Sigmoid colon (tissue), 7 donors: ENCODE measurements around the gene ANKRD44. TPM values are rescaled to one million over a fixed set of nuclear protein-coding genes. Genes with fewer than 3 reads are reported as not detected.

Source experiments
- DNase-seq: peaks from one replicate; pipeline ENCODE4 v3.0.0-alpha.2; 2019
- H3K27ac ChIP-seq, 4 donors: fragments of 200-600 bp; sonication (generic); one replicate each; pipeline ENCODE4 v1.5.1; 2016 to 2019; ENCODE audit warnings: mild to moderate bottlenecking in 1 of 4
- H3K27me3 ChIP-seq, 3 donors: fragments of 200-600 bp; sonication (generic); one replicate each; pipeline ENCODE4 v1.5.1; 2019; ENCODE audit warnings: mild to moderate bottlenecking in 1 of 3
- H3K36me3 ChIP-seq, 4 donors: fragments of 200-600 bp; sonication (generic); one replicate each; pipeline ENCODE4 v1.5.1; 2016 to 2019
- H3K4me1 ChIP-seq, 4 donors: fragments of 200-600 bp; sonication (generic); one replicate each; pipeline ENCODE4 v1.5.1; 2017 to 2019
- H3K4me3 ChIP-seq, 4 donors: fragments of 200-600 bp; sonication (generic); one replicate each; pipeline ENCODE4 v1.5.1; 2017 to 2019; ENCODE audit warnings: mild to moderate bottlenecking in 2 of 4, moderate library complexity in 1 of 4
- H3K9me3 ChIP-seq, 4 donors: fragments of 200-600 bp in 3 of 4; sonication (generic) in 3 of 4; one replicate each; pipeline versions ENCODE4 v1.5.1 to v1.6.1; 2013 to 2019
- EP300 ChIP-seq, 4 donors: sonication (generic); formaldehyde crosslinking; IDR thresholded peaks; one replicate each; pipeline ENCODE4 v1.6.1; 2017; ENCODE audit warnings: antibody characterized with exemption in 4 of 4
- POLR2A ChIP-seq, 2 donors: fragments of 450-650 bp; IDR thresholded peaks; one replicate each; pipeline ENCODE4 v1.6.1; 2016; ENCODE audit warnings: antibody characterized with exemption in 2 of 2, mild to moderate bottlenecking in 2 of 2, moderate library complexity in 2 of 2
- POLR2AphosphoS5 ChIP-seq, 4 donors: sonication (generic); formaldehyde crosslinking; IDR thresholded peaks; one replicate each; pipeline ENCODE4 v1.6.1; 2017; ENCODE audit warnings: antibody characterized with exemption in 4 of 4
- WGBS, 2 donors: extraction: QIAGEN DNeasy Blood & Tissue Kit; methylation state at CpG; one replicate each; pipeline ENCODE4 v1.1.7; 2013; 5-methylcytosine and 5-hydroxymethylcytosine counted together
- intact Hi-C: fragments of 100-400 bp; cut with DNase I; formaldehyde crosslinking; loops from one replicate; pipeline ENCODE4 v1.15.1; 2023
- polyA plus RNA-seq, 3 donors: library from polyadenylated mRNA; stranded (reverse); fragments of 200-250 nt; gene quantifications; one replicate each; pipeline ENCODE4 v1.2.3, GENCODE V29; 2013
- total RNA-seq, 4 donors: library from RNA; depleted of rRNA; stranded (reverse); fragments of >200 nt; gene quantifications; one replicate each; pipeline ENCODE4 v1.1.0, GENCODE V29; 2016
- TF ChIP-seq, protein P1 (sequence below), 4 experiments: fragments of 450-650 bp in 3 of 4; fragments of 200-600 bp in 1 of 4; IDR thresholded peaks; one replicate each; pipeline ENCODE4 v1.5.1; 2016 to 2019; ENCODE audit warnings: antibody characterized with exemption in 4 of 4, mild to moderate bottlenecking in 3 of 4, moderate library complexity in 2 of 4
- donor health status: healthy with polysubstance abuse.
- donor health status: Bipolar disorder and iron deficiency.
- donor health status: healthy.

ANKRD44 gene
- total and polyA plus RNA-seq, 7 donors = 1.2 to 41.1 (median 34.2) TPM

DNA sequence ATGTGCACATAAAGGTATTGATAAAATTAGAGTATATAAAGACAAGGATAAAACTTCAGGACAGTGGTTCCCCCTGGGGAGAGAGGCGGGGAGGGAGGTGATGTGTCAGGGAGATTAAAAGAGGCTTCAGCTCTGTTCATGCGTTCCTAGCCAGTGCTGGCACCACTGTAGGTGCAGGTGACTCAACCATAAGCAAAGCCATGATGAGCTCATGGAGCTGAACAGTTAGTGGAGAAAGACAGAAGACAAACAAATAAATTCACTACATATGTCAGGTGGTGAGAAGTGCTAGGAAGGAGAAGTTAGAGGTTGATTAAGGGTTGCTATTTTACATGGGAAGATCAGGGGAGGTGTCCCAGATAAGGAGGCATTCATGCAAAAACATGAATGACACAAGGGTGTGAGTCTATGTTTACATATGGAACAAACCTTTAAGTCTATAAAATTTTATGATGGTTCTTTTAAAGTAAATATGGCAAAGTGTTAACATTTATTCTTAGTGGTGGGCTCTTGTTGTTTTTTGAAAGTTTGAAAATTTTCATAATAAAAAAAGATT is 136.0 kb downstream of the ANKRD44 start:
- H3K9me3 ChIP-seq = no peaks in the 10 kb centered on the region
- H3K27ac ChIP-seq = no peak overlapping the region
- H3K36me3 ChIP-seq = no peaks in the 10 kb centered on the region
- peaks cover 0 to 28% (median 22%) of the 10 kb centered on the region in 4 donors for H3K4me1 ChIP-seq
- intact Hi-C loops = no loop called here
- 20 to 53% methylated on average over 2 of the region's 2 CpGs for WGBS, 2 donors
- no peak overlapping the region for H3K4me3 ChIP-seq
- DNase-seq = no peak
- no peak for TF ChIP-seq EP300 (IDR thresholded peaks at IDR 0.05)
- TF ChIP-seq POLR2AphosphoS5 (IDR thresholded peaks at IDR 0.05) = peak in 1 of 4 donors; percentile 24
- no peaks in the 10 kb centered on the region for H3K27me3 ChIP-seq

DNA sequence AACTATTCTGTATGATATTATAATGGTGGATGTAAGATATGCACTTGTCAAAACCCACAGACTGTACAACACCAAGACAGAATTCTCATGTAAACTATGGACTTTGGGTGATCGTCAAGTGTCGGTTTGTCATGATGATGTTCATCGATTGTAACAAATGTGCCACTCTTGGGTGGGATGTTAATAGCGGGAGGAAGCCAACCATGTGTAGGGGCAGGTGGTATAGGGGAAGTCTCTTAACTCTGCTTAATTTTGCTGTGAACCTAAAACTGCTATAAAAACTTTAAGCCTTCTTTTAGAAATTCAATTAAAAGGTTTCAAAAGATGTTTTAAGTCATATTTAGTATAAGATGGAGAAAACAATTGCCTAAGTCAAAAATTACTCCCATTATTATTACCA is 139.0 kb downstream of the ANKRD44 start:
- WGBS, 2 donors = 77 to 92% methylated on average over 4 of the region's 4 CpGs
- Histone ChIP-seq H3K36me3 (no peaks in the 10 kb centered on the region), H3K27ac (no peak overlapping the region), H3K9me3 (no peaks in the 10 kb centered on the region), H3K4me1 (peaks cover 0 to 37% (median 32%) of the 10 kb centered on the region in 4 donors), H3K4me3 (no peak overlapping the region), H3K27me3 (no peaks in the 10 kb centered on the region)
- intact Hi-C loops = no loop called here
- TF ChIP-seq POLR2A (IDR thresholded peaks at IDR 0.05) (no peak), POLR2AphosphoS5 (IDR thresholded peaks at IDR 0.05) (no peak), EP300 (IDR thresholded peaks at IDR 0.05) (no peak)
- TF ChIP-seq, protein P1, sequence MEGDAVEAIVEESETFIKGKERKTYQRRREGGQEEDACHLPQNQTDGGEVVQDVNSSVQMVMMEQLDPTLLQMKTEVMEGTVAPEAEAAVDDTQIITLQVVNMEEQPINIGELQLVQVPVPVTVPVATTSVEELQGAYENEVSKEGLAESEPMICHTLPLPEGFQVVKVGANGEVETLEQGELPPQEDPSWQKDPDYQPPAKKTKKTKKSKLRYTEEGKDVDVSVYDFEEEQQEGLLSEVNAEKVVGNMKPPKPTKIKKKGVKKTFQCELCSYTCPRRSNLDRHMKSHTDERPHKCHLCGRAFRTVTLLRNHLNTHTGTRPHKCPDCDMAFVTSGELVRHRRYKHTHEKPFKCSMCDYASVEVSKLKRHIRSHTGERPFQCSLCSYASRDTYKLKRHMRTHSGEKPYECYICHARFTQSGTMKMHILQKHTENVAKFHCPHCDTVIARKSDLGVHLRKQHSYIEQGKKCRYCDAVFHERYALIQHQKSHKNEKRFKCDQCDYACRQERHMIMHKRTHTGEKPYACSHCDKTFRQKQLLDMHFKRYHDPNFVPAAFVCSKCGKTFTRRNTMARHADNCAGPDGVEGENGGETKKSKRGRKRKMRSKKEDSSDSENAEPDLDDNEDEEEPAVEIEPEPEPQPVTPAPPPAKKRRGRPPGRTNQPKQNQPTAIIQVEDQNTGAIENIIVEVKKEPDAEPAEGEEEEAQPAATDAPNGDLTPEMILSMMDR (IDR thresholded peaks at IDR 0.05) = no peak
- DNase-seq = no peak

DNA sequence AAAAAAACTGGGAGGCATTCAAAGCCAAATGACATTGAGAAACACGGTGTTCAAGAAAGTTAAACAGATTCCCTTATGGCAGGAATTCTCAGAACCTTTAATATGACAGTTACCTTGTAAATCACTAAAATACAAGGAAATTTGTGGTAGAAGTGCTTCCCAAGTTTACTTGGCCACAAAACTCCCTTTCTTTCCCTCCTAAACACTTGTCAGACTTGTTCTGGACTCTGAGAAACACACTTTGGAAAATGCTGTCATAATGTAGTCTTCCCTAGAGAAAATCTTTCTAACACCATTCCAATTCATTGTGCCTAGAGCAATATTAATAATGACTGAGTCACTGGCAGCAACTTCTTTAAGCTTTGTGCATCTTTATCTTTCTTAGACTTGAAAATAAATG is 140.4 kb downstream of the ANKRD44 start:
- Histone ChIP-seq H3K4me1 (peaks cover 0 to 37% (median 29%) of the 10 kb centered on the region in 4 donors), H3K9me3 (no peaks in the 10 kb centered on the region), H3K36me3 (no peaks in the 10 kb centered on the region), H3K27me3 (no peaks in the 10 kb centered on the region), H3K4me3 (no peak overlapping the region), H3K27ac (peak overlapping the region; percentile 19 to 76 (median 38))
- intact Hi-C loops = no loop called here
- 16 to 55% methylated on average over 1 of the region's 1 CpG for WGBS, 2 donors
- no peak for DNase-seq
- TF ChIP-seq, protein P1 (IDR thresholded peaks at IDR 0.05) = no peak
- TF ChIP-seq POLR2AphosphoS5 (IDR thresholded peaks at IDR 0.05) = peak in 3 of 4 donors; percentile 32 to 60 (median 59)

DNA sequence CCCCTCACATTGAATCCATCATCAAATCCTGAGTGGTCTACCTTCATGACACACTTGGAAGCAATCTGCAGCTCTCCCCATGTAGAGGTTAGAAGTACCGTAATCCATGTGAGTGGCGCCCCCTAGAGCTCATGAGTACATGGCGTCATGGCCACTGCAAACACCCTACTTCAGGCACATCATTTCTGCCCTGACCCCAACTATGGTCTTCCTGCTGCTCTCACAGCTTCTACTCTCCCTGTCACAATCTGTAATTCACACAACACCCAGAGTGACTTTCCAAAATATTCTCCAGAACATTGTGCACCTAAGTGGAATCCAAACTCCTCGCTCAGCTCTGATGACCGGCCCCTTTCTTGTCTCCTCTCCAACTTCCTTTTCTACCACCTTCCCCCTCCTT is 141.9 kb downstream of the ANKRD44 start:
- no peak overlapping the region for H3K4me3 ChIP-seq
- TF ChIP-seq EP300 (IDR thresholded peaks at IDR 0.05) (no peak), POLR2A (IDR thresholded peaks at IDR 0.05) (no peak)
- TF ChIP-seq, protein P1 (IDR thresholded peaks at IDR 0.05) = peak in 2 of 4 experiments; percentile 21 to 41
- H3K27me3 ChIP-seq = no peaks in the 10 kb centered on the region
- peaks cover 0 to 46% (median 39%) of the 10 kb centered on the region in 4 donors for H3K4me1 ChIP-seq
- 42 to 55% methylated on average over 5 of the region's 5 CpGs for WGBS, 2 donors
- intact Hi-C loops = loop anchor here (5.0 to 10.0 kb wide), 2 partner anchors 36 to 54 kb away; no protein-coding TSS in a partner anchor
- no peaks in the 10 kb centered on the region for H3K36me3 ChIP-seq
- peak overlapping the region in 2 of 4 donors; percentile 2 to 76 for H3K27ac ChIP-seq
- peak; percentile 78 for DNase-seq
- no peaks in the 10 kb centered on the region for H3K9me3 ChIP-seq

DNA sequence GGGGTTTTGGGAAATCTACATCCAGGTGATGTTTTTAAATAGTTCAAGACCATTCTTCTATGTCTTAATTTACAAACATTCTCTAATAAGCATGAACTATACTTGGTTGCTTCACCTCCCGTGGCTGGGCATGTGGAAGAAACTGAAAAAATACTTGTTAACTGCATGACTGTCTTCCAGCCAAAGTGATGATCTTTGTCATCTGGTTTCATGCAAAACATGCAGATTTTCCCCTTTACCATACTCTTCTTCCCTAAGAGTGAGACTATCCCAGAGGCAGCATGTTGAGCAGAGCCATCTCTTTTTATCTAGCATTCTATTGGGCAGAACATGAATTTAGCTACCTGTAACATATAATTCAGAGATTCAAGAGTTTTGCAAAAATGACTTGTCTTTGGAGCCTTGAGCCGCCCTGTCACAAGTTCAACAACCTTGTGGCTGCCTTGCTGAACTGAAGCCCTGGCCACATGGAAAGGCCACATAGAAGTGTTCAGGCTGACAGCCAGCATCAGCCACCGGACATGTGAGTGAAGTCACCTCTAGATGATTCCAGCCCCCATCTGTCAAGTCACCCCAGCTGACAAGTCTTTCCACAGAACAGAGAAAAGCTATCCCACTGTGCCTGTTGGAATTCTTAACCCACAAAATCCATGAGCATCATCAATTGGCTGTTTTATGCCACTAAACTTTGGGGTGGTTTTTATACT is 142.8 kb downstream of the ANKRD44 start:
- no peak overlapping the region for H3K4me3 ChIP-seq
- no peaks in the 10 kb centered on the region for H3K9me3 ChIP-seq
- no peak for DNase-seq
- peaks cover 0 to 46% (median 40%) of the 10 kb centered on the region in 4 donors for H3K4me1 ChIP-seq
- TF ChIP-seq POLR2A (IDR thresholded peaks at IDR 0.05) (no peak), POLR2AphosphoS5 (IDR thresholded peaks at IDR 0.05) (no peak), EP300 (IDR thresholded peaks at IDR 0.05) (no peak)
- TF ChIP-seq, protein P1 (IDR thresholded peaks at IDR 0.05) = no peak
- H3K36me3 ChIP-seq = no peaks in the 10 kb centered on the region
- intact Hi-C loops = loop anchor here (5.0 to 10.0 kb wide), 2 partner anchors 35 to 53 kb away; no protein-coding TSS in a partner anchor
- H3K27me3 ChIP-seq = no peaks in the 10 kb centered on the region
- H3K27ac ChIP-seq = peak overlapping the region in 1 of 4 donors; percentile 76
- WGBS, 2 donors = 83 to 94% methylated on average over 3 of the region's 3 CpGs
